ENCODE data around the gene CPNE5. TPM values are rescaled to one million over a fixed set of nuclear protein-coding genes. Genes with fewer than 3 reads are reported as not detected.

Gene CPNE5
- total and polyA plus RNA-seq, 8 donors = 1.2 to 7.3 (median 6.4) TPM

DNA sequence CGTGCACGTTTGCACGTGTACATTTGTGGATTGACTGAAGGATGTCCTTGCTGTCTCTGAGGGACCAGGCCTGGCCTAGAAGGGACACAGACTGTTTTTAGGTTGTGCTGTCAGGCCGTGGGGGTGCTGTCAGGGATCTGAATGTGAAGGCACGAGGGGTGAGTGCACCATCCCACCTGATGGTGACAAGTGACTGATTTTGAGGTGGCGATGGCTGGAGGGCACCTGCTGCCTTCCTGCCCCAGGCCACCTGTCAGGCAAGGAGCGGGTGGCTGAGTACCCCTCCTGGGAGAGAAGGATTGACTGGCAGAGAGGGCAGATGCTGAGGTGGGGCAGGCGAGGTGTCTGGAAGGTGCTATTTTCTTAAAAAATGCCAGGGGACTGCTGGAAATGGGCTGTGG lies 140.4 kb downstream of the CPNE5 start:
- TF ChIP-seq, protein P1, sequence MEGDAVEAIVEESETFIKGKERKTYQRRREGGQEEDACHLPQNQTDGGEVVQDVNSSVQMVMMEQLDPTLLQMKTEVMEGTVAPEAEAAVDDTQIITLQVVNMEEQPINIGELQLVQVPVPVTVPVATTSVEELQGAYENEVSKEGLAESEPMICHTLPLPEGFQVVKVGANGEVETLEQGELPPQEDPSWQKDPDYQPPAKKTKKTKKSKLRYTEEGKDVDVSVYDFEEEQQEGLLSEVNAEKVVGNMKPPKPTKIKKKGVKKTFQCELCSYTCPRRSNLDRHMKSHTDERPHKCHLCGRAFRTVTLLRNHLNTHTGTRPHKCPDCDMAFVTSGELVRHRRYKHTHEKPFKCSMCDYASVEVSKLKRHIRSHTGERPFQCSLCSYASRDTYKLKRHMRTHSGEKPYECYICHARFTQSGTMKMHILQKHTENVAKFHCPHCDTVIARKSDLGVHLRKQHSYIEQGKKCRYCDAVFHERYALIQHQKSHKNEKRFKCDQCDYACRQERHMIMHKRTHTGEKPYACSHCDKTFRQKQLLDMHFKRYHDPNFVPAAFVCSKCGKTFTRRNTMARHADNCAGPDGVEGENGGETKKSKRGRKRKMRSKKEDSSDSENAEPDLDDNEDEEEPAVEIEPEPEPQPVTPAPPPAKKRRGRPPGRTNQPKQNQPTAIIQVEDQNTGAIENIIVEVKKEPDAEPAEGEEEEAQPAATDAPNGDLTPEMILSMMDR (IDR thresholded peaks at IDR 0.05) = no peak
- Histone ChIP-seq H3K9me3 (no peaks in the 10 kb centered on the region), H3K27ac (no peak overlapping the region), H3K36me3 (no peaks in the 10 kb centered on the region), H3K4me1 (peaks cover 0 to 44% of the 10 kb centered on the region in 2 donors), H3K27me3 (no peaks in the 10 kb centered on the region), H3K4me3 (no peak overlapping the region)
- no peak for DNase-seq
- ATAC-seq = no peak
- intact Hi-C loops (cut with DNase I) = no loop called here

DNA sequence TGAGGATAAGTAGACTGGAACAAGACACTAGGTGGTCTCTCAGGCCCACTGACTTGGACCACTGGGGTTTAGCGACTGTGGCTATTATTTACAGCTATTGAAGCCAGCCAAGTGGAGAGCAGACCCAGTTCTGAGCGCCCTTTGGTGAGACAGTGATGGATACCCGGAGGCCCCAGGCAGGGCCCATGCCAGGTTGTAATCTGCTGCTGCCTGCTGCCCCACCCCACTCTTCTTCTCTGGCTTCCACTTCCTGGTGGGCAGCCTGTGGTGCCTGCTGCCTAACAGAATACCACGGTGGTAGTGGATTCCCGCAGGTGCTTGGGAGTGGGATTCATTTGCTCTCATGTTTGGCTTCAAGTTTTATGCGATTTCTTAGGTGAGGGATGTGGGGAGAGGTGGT lies 141.0 kb downstream of the CPNE5 start:
- ATAC-seq (no peak), DNase-seq (no peak)
- TF ChIP-seq, protein P1 (IDR thresholded peaks at IDR 0.05) = no peak
- Histone ChIP-seq H3K4me3 (no peak overlapping the region), H3K4me1 (peaks cover 0 to 45% of the 10 kb centered on the region in 2 donors), H3K9me3 (no peaks in the 10 kb centered on the region), H3K27me3 (no peaks in the 10 kb centered on the region), H3K36me3 (no peaks in the 10 kb centered on the region), H3K27ac (peak overlapping the region in 1 of 2 donors; percentile 48)
- intact Hi-C loops (cut with DNase I) = no loop called here

DNA sequence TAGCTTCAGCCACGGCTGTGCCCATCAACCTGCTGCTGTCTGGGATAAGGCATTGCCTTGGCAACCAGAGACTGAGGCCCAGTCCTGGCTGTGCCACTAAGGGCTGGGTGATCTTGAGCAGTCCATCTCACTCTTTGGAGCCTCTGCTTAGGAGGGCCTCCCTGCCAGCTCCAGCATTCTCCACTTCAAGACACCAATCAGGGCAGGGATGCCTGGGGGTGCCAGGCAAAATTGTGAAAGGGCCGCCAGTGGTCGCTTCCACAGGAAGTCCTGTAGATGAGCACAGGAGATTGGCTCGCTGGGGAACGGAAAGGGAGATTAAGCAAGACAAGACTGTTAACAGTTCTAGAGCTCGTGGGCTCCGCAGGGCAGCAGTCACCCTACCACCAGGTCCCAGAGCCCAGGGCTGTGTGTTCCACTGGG lies 141.8 kb downstream of the CPNE5 start, which contains the start of gene RAB44:
Gene RAB44 (plus strand): TSS at position 346 of the 423 bp plus-strand sequence. CDS start 6,410 bp downstream, outside the sequence.
- peak within 1 kb of the TSS in 1 of 2 donors; percentile 48 for H3K27ac ChIP-seq

DNA sequence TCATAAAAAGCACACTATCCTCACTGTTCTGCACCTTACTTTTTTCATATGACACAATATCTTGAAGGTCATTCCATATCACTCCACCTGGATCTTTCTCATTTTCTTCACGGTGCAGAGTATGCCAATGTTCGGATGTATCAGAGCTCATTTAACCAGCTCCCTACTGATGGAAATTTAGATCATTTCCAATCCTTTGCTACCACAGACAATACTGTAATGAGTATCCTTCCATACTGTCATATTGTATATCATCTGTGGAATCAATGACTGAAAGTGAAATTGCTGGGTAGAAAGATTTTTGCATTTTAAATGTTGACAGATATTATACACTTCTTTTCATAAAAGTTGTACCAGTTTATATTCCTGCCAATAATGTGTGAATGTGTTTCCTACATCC lies 143.8 kb downstream of the CPNE5 start:
- no peak overlapping the region for H3K4me3 ChIP-seq
- H3K9me3 ChIP-seq = no peaks in the 10 kb centered on the region
- intact Hi-C loops (cut with DNase I) = no loop called here
- TF ChIP-seq, protein P1 (IDR thresholded peaks at IDR 0.05) = no peak
- peaks cover 0 to 47% of the 10 kb centered on the region in 2 donors for H3K4me1 ChIP-seq
- no peaks in the 10 kb centered on the region for H3K27me3 ChIP-seq
- no peak for ATAC-seq
- no peak for DNase-seq
- no peaks in the 10 kb centered on the region for H3K36me3 ChIP-seq
- H3K27ac ChIP-seq = no peak overlapping the region

More for the DNA sequence above, 141.8 kb downstream of the CPNE5 start, which contains the start of gene RAB44:
- TF ChIP-seq, protein P1 (IDR thresholded peaks at IDR 0.05) = no peak
- Histone ChIP-seq H3K36me3 (no peaks in the 10 kb centered on the region), H3K9me3 (no peaks in the 10 kb centered on the region), H3K4me1 (peaks cover 0 to 52% of the 10 kb centered on the region in 2 donors), H3K4me3 (no peak within 1 kb of the TSS), H3K27me3 (no peaks in the 10 kb centered on the region)
- intact Hi-C loops (cut with DNase I) = no loop called here
- ATAC-seq (peak; percentile 10), DNase-seq (no peak)

DNA sequence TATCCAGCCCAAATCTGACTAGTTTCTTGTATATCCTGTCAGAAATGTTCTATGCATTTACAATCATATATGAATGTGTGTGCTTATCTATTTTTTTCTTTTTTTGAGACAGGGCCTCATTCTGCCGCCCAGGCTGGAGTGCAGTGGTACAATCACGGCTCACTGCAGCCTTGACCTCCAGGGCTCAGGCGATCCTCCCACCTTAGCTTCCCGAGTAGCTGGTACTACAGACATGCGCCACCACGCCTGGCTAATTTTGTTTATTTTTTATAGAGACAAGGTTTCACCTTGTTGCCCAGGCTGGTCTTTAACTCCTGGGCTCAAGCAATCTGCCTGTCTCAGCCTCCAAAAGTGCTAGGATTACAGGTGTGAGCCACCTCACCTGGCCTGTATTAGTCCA lies 144.6 kb downstream of the CPNE5 start:
- TF ChIP-seq, protein P1 (IDR thresholded peaks at IDR 0.05) = no peak
- ATAC-seq (no peak), DNase-seq (no peak)
- Histone ChIP-seq H3K9me3 (no peaks in the 10 kb centered on the region), H3K36me3 (no peaks in the 10 kb centered on the region), H3K27me3 (no peaks in the 10 kb centered on the region), H3K4me3 (no peak overlapping the region), H3K27ac (no peak overlapping the region), H3K4me1 (peaks cover 0 to 43% of the 10 kb centered on the region in 2 donors)
- intact Hi-C loops (cut with DNase I) = no loop called here

Measured in left lung (tissue), 10 donors.